Neural progenitor cell (in vitro differentiated cells): Measurements from ENCODE around the gene ZNF516.

Experiments used
- CTCF ChIP-seq: fragments of 200-600 bp; sonication (generic); IDR thresholded peaks from 2 replicates; pipeline ENCODE4 v1.5.1; 2017; ENCODE audit warnings: antibody characterized with exemption, mild to moderate bottlenecking
- EZH2 ChIP-seq: fragments of 200-600 bp; sonication (generic); IDR thresholded peaks from 2 replicates; pipeline ENCODE4 v1.6.1; 2017; ENCODE audit warnings: antibody characterized with exemption, mild to moderate bottlenecking, moderate library complexity
- EZH2phosphoT487 ChIP-seq: fragments of 200-600 bp; sonication (generic); IDR thresholded peaks from 2 replicates; pipeline ENCODE4 v1.6.1; 2017; ENCODE audit warnings: antibody characterized with exemption

- TF ChIP-seq CTCF (no peak), EZH2 (no peak), EZH2phosphoT487 (no peak)
Observed at GRCh38 chr18:76537621-76538020, 42.6 kb upstream of the ZNF516 start.
